Prostate gland (tissue), 2 donors: ENCODE measurements around the gene MTHFD2L.

Source experiments
- CTCF ChIP-seq, 4 experiments: fragments of 200-600 bp in 2 of 4; fragments of 450-650 bp in 2 of 4; sonication (generic) in 2 of 4; IDR thresholded peaks; 1 replicate in 3 of 4; 2 replicates in 1 of 4; pipeline ENCODE4 v1.5.1; 2016 to 2019; ENCODE audit warnings: antibody characterized with exemption in 4 of 4, mild to moderate bottlenecking in 2 of 4, moderate library complexity in 2 of 4
- POLR2A ChIP-seq: fragments of 450-650 bp; IDR thresholded peaks from one replicate; pipeline ENCODE4 v1.6.1; 2016; ENCODE audit warnings: antibody characterized with exemption, mild to moderate bottlenecking
- POLR2AphosphoS5 ChIP-seq: sonication (generic); formaldehyde crosslinking; IDR thresholded peaks from one replicate; pipeline ENCODE4 v1.6.1; 2017; ENCODE audit warnings: antibody characterized with exemption

GRCh38 chr4:74252933-74253332 lies 95.0 kb downstream of the MTHFD2L start:
- no peak for TF ChIP-seq POLR2A
- TF ChIP-seq CTCF (IDR thresholded peaks at IDR 0.05) = no peak
- no peak for TF ChIP-seq POLR2AphosphoS5
